ENCODE results near the gene LRRC10B.
"Not testable (repeated sequence)": the region's sequence is repeated elsewhere in the genome, so short reads cannot be mapped to it uniquely, and the experiment has no call there.

The LRRC10B gene

DNA sequence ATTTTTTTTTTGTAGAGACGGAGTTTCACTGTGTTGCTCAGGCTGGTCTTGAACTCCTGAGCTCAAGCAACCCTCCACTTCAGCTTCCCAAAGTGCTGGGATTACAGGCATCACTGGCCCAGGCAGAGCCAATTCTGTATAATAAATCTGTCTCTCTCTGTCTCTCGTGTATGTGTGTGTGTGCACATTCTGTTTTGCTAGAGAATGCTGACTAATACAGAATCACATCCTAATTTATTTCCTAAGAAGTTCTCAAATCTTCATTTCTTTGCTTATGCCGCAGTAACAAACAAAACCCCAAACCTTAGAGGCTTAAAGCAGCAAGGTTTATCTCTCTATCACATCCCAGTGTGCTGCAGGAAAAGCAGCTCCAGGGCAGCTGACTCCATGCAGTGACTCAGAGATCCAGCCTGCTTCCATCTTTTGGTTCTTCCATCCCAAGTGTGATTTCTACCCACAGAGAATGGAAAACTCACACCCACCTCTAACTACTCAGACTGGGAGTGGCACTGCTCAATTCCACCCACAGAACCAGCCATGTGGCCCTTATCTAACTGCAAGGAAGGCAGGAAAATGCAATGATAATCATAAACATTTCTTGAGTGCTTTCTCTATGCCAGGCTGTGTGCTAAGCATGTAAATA, 35.1 kb upstream of the LRRC10B start:
- TF ChIP-seq, protein P1, sequence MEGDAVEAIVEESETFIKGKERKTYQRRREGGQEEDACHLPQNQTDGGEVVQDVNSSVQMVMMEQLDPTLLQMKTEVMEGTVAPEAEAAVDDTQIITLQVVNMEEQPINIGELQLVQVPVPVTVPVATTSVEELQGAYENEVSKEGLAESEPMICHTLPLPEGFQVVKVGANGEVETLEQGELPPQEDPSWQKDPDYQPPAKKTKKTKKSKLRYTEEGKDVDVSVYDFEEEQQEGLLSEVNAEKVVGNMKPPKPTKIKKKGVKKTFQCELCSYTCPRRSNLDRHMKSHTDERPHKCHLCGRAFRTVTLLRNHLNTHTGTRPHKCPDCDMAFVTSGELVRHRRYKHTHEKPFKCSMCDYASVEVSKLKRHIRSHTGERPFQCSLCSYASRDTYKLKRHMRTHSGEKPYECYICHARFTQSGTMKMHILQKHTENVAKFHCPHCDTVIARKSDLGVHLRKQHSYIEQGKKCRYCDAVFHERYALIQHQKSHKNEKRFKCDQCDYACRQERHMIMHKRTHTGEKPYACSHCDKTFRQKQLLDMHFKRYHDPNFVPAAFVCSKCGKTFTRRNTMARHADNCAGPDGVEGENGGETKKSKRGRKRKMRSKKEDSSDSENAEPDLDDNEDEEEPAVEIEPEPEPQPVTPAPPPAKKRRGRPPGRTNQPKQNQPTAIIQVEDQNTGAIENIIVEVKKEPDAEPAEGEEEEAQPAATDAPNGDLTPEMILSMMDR (IDR thresholded peaks at IDR 0.05; ENCODE audit: low read depth, low read length, missing control alignments): no peak
- no peak overlapping the region for H3K4me3 ChIP-seq (replicated peaks; ENCODE audit: low read depth, low read length)
- DNase-seq (ENCODE audit: extremely low read depth, low read depth): no peak

DNA sequence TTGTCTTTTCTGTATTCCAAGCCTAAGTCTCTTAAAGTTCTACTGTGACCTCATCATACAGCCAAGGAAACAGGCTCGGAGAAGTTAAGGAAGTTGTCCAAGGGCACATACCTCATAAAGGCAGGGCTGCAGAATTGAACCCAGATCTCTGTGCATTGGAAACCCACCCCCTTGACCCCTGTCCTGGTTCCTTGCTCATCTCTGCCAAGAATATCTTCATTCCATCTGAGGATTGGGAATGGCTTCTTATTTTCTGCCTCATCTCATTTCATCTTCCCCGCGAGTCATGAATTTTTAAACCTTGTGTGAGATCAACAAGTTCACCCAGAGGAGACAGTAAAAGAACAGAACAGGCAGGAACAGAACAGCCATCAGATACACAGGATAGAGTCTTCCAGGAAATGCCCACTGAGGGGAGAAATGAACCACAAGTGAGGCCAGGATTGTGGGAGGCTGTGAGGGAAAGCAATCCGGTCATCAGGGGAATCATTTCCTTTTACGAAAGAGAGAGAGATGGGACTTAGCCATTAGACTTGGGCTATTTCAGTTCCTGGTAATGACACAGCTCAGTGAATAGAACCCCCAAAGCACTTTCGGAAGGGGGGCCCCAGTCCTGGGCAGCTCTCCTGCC, 34.4 kb upstream of the LRRC10B start:
- TF ChIP-seq, protein P1 (IDR thresholded peaks at IDR 0.05; ENCODE audit: low read depth, low read length, missing control alignments): no peak
- H3K4me3 ChIP-seq (replicated peaks; ENCODE audit: low read depth, low read length): no peak overlapping the region
- DNase-seq (ENCODE audit: extremely low read depth, low read depth): no peak

DNA sequence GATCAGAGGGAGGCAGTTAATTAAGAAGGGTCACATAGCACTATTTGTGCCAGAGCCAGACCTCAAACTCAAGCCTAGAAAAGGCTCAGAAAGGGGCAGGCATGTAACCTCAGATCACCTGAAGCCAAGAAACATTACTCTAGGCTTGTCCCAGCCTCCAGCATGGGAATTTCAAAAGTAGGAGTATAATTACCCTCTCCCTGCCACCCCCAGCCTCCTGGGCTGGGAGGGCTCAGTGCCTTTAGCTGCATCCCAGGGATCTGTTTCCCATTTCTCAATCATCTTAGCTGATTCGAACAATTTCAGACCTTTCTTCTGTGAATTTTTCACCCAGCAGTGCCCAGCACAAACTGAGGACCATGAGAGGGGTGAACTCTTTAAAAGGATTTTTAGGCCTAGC, 33.1 kb upstream of the LRRC10B start:
- no peak for DNase-seq (ENCODE audit: extremely low read depth, low read depth)
- TF ChIP-seq, protein P1 (IDR thresholded peaks at IDR 0.05; ENCODE audit: low read depth, low read length, missing control alignments): no peak
- no peak overlapping the region for H3K4me3 ChIP-seq (replicated peaks; ENCODE audit: low read depth, low read length)

DNA sequence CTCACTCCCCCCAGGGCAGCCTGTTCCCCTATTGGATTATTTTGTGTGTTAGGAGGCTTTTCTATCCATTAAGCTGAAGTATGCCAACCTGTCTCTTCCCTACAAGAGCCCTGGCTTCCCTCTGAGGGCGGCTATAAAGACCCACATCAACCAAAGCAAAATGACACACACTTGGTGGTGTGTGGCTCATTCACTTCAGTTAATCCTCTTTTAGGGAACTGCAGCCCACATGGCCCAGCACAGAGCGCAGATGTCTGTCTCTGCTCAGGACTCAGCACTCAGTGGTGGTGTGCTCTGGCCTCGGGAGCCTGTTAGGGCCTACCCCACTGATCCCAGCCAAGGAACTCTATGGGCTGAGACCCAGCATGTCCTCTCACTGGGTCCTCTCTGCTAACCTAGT, 32.2 kb upstream of the LRRC10B start:
- DNase-seq (ENCODE audit: extremely low read depth, low read depth): no peak
- TF ChIP-seq, protein P1 (IDR thresholded peaks at IDR 0.05; ENCODE audit: low read depth, low read length, missing control alignments): no peak
- no peak overlapping the region for H3K4me3 ChIP-seq (replicated peaks; ENCODE audit: low read depth, low read length)

DNA sequence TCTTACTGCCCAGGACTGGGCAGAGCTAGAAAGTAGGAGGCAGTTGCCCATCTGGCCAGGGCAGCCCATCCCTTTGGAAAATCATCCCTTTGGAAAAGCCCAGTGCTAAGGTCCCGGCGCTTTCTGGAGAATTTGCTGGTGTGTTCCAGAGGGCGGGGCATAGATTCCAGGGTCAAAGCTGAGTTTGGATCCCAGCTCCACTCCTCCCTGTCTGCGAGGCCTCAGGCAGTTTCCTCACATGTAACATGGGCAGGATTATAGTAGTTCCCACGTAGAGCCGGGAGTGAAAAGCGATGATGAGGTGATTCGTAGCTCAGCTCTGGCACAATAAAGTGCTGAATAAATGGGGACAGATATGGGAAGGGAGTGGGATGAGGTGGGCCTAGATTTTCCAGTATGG, 31.4 kb upstream of the LRRC10B start:
- TF ChIP-seq, protein P1 (IDR thresholded peaks at IDR 0.05; ENCODE audit: low read depth, low read length, missing control alignments): no peak
- H3K4me3 ChIP-seq (replicated peaks; ENCODE audit: low read depth, low read length): no peak overlapping the region
- no peak for DNase-seq (ENCODE audit: extremely low read depth, low read depth)

DNA sequence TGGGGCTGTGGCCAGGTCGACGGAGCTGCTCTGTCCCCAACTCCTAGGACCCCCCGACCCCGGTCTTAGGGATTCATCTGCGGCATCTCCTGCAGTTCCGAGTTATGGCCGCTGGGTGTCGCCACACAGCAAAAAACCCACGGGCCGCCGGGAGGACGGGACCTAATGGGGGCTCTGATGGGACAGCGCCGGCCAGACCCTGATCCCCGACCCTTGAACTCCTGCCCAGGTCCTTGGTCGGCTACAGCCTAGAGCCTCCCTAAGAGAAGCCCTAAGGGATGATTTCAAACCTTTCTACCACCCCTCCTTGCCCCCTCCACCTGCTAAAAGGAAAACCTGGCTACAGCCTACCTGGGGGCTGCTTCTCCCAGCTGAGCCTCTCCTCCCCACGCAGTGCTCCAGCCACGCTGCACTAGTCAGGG, 30.8 kb upstream of the LRRC10B start:
- DNase-seq (ENCODE audit: extremely low read depth, low read depth): no peak
- TF ChIP-seq, protein P1 (IDR thresholded peaks at IDR 0.05; ENCODE audit: low read depth, low read length, missing control alignments): peak; percentile 90
- no peak overlapping the region for H3K4me3 ChIP-seq (replicated peaks; ENCODE audit: low read depth, low read length)

DNA sequence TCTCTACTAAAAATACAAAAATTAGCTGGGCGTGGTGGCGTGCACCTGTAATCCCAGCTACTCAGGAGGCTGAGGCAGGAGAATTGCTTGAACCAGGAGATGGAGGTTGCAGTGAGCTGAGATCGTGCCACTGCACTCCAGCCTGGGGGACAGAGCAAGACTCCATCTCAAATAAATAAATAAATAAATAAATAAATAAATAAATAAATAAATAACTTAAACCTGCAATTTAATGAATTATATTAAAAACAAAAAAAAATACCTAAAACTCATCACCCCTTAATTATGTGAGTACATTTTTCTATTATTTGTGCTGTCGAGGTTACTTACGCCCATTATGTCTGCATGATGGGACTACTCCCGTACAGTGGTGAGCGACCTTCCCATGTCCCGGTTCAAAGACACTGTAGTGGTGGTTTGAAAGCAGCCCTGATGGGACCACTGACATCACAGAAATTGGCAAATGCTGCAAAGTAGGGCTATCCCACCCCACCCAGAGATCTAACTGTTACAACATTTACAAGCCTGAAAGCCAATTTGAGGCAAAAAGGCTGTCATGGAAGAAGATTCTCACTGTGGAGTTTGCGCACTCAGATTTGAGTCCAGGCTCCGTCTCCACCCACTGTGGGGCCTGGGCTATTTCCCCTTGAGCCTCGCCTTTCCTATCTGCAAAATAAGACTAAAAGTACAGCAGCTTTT, 29.0 kb upstream of the LRRC10B start:
- not testable (repeated sequence) for DNase-seq (ENCODE audit: extremely low read depth, low read depth); H3K4me3 ChIP-seq (replicated peaks; ENCODE audit: low read depth, low read length)
